ENCODE data around the gene ZNF695. TPM values are rescaled to one million over a fixed set of nuclear protein-coding genes. Genes with fewer than 3 reads are reported as not detected.

Gene ZNF695
- total RNA-seq, 1 donor from 2014 or later: 2.4 TPM

DNA sequence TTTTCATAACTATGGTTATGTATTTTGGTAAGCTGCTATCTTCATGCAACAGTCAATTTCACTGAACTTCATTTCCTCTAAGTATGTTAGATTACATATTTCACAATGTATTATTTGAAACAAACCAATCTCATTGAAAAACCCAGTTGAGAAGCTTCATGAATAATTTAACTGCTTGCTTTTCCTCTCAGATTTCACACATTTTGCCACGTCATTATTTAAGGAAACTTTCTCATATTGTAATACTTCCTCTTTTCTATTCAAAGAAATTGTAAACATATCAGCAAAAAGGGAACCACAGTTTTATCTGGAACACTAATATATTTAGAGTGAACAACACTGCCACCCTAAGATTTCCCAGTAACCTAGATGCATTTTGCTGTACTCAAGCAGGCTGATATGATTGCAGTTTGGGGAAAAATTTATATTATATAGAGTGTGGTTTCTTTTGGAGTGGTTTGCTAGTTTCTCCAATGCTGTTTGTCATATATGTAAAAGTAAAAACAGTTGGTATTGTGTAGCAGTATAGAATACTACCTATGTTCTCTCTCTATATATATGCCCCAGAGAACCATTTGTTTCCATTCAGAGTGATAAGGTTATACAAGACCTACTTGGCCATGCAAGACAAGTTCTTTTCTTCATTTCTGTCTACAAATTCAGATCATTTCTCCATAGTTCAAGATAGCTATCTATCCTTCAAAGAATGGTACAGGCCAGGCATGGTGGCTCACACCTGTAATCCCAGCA is 47.7 kb downstream of the ZNF695 start:
- peak; percentile 9 to 74 for DNase-seq (ENCODE audit: low read depth in 2 of 2)

DNA sequence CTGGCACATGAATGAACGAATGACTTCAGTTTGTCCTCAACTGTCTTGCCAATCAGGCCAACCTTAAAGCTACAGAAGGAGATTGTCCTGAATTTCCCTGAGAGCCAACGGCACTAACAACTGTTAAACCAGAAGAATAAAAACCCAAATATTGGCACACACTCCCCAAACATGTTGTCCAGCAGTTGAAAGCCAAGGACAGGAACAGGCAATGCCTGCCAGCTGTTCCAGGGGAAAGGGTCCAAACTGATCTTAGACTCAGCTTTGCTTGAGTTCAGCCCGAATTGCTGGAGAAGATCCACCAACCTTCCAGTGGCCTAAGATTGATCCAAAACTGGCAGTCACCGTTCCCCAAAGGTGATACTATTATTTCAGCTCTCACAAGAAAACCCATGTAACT is 53.7 kb downstream of the ZNF695 start:
- no peak for DNase-seq (ENCODE audit: low read depth in 2 of 2)

DNA sequence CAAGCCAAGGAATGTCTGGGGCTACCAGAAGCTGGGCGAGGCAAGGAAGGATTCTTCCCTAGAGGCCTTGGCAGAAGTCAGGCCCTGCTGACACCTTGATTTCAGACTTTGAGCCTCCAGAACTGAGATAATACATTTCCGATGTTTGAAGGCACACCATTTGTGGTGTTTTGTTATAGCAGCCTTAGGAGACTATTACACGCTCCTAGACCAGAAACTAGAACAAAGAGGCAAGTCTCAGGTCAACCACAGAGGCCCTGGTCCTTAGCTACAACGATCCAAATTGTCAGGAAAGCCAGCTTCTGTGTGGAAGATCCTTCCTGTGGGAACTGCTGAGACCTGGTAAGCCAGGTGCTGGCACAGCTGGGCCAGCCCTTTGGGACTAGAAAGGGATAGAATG is 56.4 kb downstream of the ZNF695 start:
- DNase-seq (ENCODE audit: low read depth in 2 of 2): no peak

DNA sequence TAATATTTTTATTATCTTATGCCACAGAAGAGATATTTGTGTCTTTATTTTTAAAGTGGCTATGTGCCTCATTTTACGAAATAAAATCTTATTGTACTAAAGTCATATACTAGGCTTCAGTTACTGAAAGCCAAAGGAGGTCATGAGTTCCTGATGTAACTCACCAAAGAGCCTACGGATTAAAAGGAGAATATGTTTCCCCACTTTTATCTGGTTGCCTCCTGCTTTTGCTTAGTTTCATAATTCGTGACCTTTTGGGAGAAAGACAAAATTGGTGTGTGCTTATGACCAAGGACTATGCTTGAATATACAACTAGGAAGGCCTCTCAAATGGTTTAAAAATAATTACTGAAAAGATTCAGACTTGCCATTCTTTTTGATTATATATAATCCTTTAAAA is 57.9 kb downstream of the ZNF695 start:
- no peak for DNase-seq (ENCODE audit: low read depth in 2 of 2)

DNA sequence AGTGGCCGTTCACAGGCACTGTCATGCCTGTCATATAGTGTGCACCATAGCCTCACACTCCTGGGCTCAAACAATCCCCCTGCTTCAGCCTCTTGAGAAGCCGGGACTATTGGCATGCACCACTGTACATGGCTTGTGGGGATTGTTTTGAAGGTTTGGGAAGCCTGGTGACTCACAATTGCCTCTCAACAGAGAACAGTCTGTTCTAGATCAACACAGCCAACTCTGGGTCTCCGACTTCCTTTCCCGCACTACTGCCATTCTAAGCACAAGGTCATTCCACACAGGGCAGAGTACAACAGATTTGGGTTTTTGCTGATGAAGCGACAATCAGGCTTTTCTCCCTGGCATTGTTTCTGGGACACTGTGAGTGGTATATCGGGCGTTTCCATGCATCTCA is 60.6 kb downstream of the ZNF695 start:
- peak; percentile 74 to 94 for DNase-seq (ENCODE audit: low read depth in 2 of 2)

DNA sequence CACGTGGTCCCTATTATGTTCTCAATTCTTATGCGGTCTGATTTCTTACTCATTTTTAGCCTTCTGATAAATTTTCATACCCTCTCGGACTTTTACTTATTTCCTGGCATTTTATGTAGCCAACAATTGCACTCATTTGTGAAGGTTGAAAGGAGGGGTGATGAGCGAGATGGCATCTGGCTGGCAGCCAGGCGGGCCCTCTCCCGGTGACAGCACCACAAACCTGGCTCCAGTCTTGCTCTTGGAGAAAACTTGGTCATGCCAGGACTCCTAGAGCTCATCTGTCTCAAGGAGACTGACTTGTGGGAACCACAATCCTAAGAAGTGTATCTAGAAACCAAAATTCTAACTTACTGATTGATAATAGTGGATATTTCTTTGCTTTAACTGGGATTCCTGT is 61.5 kb downstream of the ZNF695 start:
- no peak for DNase-seq (ENCODE audit: low read depth in 2 of 2)

Other genes starting within 250 kb of the ZNF695 start
- 20.5 and 22.9 TPM in 2 replicates for gene AHCTF1, start 76.1 kb downstream of the ZNF695 start, total RNA-seq
- gene ZNF670, start 70.8 kb upstream of the ZNF695 start, total RNA-seq: 6.2 and 7.4 TPM in 2 replicates
- 9.6 and 10.7 TPM in 2 replicates for gene ZNF669, start 96.3 kb upstream of the ZNF695 start, total RNA-seq
- 43.4 and 52.9 TPM in 2 replicates for gene ZNF124, start 164.0 kb upstream of the ZNF695 start, total RNA-seq
- not detected in 2 replicates for gene VN1R5, start 248.0 kb upstream of the ZNF695 start, total RNA-seq

Measured in dermis microvascular lymphatic vessel endothelial cell (primary cell).